ENCODE results near the gene CDK5RAP2.

- TF ChIP-seq REST (IDR thresholded peaks at IDR 0.05; ENCODE audit: insufficient read depth in 1 of 2, low read depth in 2 of 2, low read length in 2 of 2) (no peak), SIN3A (IDR thresholded peaks at IDR 0.05; ENCODE audit: borderline replicate concordance, insufficient read depth, low read length) (no peak), FOXP2 (optimal IDR thresholded peaks at IDR 0.05; ENCODE audit: borderline replicate concordance, extremely low read depth, extremely low read length, insufficient read depth) (no peak)
These were observed 74.8 kb downstream of the CDK5RAP2 start for GRCh38 chr9:120505186-120505585.

Measured in PFSK-1 (cell line).